GM08714 (cell line): ENCODE measurements around the gene HSDL2.

ENCODE experiments used
- H3K4me3 ChIP-seq: fragments of 200-500 bp; sonication (Bioruptor generic); 2 replicates; pipeline ENCODE4 v1.5.1; 2014; ENCODE audit warnings: mild to moderate bottlenecking, low read length, inconsistent platforms
- ZNF274 ChIP-seq: IDR thresholded peaks from 2 replicates; pipeline ENCODE4 v1.6.1; 2012; ENCODE audit warnings: mild to moderate bottlenecking, low read depth, low read length

Gene HSDL2

DNA sequence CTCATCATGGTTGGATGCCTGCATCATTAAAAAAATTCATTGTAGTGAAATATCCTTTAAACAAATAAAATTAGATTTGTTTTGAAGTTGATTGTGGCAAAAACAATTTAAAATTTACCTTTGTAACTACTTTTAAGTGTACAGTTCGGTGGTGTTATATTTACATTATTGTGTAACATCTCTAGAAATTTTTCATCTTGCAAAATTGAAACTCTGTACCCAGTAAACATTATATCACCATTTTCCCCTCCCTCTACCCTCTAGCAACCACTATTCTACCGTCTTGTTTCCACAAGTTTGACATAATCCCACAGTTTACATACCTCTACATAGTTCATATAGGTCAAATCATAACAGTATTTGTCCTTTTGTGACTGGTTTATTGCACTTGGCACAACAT is 104.7 kb downstream of the HSDL2 start:
- no peak for TF ChIP-seq ZNF274
- no peak overlapping the region for H3K4me3 ChIP-seq

DNA sequence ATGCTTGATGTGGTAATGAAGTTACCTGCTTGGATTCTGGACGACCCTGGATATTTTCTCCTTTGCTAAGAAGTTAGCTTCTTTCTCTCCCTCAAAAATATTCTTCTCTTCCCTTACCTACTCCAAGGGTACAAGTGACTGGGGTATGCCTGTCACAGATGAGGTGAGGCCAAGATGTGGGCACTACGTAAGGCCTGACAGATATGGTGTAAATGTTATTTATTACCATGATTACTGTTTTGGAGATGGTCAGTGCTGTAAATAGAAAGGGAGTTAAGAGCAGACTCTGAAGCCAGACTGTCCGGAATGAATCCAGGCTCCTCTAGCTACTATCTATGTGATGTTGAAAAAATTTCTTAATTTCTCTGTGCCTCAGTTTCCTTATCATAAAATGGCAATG is 105.7 kb downstream of the HSDL2 start:
- H3K4me3 ChIP-seq, result peak overlapping the region; percentile 78; the same call in 1 of the 2 replicates
- TF ChIP-seq ZNF274, result no peak

DNA sequence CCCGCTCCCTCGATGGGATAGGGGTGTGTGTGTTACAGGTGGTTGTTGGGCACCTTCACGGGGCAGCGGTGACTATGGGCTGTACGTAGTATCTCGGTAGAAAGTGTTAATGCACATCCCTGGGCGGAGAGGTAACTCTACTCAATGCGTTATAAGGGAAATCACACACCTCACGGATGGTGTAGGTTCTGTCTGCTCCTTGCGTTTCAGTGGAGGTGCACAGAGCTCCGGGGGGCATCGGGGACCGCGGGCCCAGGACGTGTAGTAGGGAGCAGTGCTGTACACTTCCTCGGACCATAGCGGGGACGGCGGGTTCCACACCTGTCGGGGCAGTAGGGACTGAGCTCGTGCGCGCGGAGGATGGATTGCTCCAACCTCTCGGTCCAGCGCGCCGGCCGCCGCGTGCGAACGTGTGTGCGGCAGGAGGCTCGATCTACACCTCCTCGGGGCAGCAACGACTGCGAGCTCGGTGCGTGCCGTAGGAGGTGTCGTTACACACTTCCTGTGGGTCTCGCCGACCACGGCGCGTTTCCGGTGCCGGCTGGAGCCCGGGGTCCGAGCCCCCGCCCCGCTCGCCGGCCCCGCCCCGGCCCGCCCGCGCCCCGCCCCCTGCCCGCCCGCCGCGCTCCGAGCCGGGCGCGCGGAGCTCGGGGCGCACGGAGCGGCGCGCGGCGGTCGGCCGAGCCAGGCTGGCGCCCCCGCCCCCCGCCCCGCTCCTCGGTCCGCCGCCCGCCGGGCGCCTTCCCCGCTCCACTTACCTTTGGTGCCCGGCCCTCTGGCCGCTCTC is 106.5 kb downstream of the HSDL2 start, which contains the start of gene KIAA1958:
Gene KIAA1958, plus strand, starts transcription at position 607 of the 787 bp plus-strand sequence. CDS start 87,254 bp downstream, outside the sequence.
- TF ChIP-seq ZNF274, result no peak
- peak within 1 kb of the TSS; percentile 91 for H3K4me3 ChIP-seq

DNA sequence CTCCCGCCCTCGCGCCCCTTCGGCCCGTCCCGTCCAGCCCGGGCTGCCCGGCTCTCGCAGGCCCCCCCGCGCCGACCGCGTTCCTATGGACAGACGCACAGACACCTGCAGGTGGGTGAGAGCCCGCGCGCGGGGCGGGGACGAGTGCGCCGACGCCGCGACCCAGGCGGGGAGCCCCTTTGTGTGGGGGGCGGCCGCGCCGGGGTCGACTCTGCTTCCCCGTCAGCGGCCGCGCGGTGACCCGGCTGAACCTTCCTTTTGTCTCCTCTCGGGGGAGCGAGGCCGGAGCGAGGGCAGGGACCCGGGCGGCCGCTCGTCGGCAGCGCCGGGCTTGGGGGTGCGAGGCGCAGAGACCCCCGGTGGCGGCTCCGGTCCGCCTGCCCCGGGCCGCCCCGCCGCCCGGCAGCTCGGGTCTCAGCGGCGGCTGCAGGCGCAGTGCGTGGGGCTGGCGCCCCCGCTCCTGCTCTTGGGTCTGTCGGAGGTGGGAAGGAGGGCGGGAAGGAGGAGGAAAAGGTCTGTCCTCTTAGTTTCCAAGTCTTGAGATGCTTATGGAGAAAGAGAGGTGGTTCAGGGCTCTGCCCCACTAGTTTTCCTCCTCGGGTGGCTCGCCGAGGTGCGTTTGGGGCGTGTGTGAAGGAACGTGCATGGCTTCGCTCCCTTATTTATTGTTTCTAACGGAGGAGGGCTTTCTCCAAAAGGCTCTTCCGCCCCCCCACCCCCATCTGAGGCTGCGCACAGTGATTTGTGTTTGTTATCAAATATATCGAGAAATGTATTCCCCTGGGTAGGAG is 107.3 kb downstream of the HSDL2 start:
- no peak for TF ChIP-seq ZNF274
- H3K4me3 ChIP-seq, result peak overlapping the region; percentile 91

DNA sequence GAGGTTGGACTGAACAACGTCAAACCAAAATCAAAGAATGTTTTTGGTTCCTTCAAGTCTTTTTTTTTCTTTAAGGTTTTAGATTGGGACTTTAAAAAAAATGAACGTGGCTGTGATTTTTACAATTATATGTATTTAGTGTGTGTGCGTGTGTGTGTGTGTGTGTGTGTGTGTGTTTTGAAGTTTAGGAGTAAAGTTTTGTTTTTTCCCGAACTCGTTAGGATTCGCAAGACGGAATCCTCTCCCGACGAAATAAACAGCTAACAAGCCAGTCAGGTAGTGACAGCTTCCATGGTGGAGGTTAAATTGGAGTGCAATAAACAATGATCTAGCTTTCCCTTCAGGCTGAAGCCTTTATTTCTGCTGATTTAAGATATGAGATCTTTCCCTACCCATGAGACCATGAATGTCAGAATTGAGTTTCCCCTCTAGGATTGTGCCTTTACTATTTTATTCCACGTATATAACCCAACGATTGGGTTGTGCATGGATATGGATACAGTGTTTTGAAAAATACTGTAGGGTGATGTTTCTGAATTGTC is 108.0 kb downstream of the HSDL2 start:
- TF ChIP-seq ZNF274, result no peak
- H3K4me3 ChIP-seq, result peak overlapping the region; percentile 91

DNA sequence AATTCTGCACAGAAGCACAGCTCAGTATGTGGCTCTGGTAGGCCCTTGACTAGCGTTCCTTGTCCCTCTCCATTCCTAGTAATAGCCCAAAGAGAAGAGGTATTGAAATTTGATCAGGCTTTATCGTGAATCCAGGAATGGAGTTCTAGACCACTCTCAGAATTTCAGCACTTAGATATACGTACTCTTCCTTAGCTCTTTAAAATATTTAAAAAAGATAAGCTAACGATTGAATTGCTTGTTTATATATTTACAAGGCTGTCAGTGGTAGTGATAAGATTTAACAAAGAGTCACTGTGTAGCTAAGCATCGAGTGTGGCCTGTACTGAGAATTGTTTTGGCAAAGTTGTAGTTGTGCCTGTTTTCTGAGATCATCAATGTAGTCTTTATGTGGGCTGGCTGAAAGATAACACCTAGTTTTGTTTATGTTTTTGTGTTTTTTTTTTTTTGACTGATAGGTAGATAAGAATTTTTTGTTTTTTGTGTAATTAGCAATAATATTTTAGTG is 109.2 kb downstream of the HSDL2 start:
- TF ChIP-seq ZNF274, result no peak
- no peak overlapping the region for H3K4me3 ChIP-seq

DNA sequence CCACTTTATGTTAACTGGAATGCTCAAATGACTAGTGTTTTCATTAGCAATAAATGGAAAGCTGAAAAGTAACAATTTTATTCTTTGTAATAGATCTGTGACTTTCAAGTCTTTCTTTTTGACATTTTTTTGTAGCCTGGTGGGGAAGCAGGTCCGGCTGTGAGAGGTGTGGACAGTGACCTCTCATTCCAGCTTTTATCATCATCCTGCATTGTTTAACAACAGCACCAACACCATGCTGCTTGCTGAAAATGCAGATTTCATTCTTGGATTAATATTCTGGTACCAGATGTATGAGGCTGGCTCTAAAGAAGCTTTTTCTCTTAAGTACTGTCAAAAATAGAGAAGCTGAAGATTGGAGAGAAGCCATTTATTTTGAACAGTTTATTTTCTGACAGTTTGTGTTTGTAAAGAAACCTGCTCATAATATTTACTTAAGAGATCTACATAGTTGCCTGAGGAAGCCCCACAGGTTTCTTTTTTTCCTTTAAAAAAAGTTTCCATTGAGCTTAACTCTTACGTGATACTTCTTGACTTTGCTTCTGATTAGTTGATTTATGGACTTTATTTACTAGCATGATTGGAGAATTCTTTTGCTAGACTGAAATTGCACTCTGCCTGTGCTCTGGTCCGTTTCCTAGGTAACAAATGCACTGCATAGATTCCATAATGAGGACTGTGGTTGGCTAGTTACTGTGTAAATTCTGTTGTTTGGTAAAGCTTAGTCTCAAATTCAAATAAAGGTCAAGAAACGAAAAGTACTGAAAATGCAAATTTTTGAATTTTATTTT is 110.2 kb downstream of the HSDL2 start:
- H3K4me3 ChIP-seq, result no peak overlapping the region
- TF ChIP-seq ZNF274, result no peak

DNA sequence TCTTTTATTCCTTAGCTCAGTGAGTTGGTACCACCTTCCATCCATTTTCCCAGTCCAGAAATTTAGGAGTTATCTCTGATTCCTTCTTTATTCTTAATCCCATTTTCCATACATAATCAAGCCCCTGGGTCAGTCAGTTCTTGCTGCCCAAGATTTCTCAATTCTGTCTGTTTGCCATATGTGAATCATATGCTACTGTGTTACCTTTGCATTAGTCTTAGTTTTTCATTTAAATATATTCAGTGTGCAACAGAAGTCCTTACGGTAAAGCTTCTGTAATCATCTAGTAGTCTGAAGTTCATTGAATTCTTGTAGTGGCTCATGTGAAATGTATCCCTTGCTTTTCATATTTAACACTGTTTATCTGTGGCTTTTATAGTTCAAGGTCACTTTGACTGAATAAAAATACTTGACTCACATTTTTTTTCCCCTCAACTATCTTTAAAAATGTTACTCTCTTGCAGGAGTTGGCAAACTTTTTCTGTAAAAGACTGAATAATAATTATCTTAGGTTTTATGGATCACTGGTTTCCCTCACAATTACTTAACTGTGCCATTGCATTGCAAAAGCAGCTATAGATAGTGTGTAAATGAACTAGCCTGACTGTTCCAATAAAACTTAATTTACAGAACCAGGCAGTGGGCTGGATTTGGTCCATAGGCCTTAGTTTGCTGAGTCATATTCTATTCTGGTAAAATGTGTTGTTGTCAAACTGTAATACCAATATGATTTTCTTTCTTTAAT is 113.7 kb downstream of the HSDL2 start:
- TF ChIP-seq ZNF274, result no peak
- H3K4me3 ChIP-seq, result no peak overlapping the region

DNA sequence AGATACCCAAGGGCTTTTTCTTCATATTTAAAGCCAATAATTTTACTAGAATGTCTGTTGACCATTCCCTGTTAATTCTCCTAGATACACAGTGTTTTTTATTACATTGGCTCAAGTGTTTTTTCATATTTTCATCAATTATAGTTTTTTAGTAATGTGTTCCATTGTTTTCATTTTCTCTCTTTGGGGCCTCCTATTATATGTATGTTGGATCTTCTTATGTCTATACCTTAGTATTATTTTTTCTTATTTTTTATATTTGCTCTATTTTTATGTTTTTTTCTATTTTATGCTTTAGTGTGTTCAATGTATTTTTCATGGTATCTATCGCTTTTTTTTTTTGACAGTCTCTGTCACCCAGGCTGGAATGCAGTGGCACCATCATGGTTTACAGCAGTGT is 114.2 kb downstream of the HSDL2 start:
- no peak for TF ChIP-seq ZNF274

DNA sequence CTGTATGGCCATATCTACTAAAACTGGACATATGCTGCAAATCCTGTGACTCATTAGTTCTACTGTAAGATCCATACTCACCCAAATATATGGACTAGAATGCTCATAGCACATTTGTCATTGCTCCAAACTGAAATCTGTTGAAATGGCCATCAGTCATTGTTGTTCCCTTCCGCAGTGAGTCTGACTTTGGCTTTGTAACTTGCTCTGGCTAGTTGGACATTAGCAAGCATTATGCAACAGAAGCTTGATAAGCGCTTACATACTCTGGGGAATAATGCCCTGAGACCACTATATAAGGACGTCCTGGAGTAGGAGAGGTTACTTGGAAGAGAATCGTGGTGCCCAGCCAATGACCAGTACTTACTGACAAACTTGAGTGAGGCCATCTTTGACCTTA is 115.7 kb downstream of the HSDL2 start:
- no peak for TF ChIP-seq ZNF274

More for the DNA sequence above, 114.2 kb downstream of the HSDL2 start:
- no peak overlapping the region for H3K4me3 ChIP-seq

DNA sequence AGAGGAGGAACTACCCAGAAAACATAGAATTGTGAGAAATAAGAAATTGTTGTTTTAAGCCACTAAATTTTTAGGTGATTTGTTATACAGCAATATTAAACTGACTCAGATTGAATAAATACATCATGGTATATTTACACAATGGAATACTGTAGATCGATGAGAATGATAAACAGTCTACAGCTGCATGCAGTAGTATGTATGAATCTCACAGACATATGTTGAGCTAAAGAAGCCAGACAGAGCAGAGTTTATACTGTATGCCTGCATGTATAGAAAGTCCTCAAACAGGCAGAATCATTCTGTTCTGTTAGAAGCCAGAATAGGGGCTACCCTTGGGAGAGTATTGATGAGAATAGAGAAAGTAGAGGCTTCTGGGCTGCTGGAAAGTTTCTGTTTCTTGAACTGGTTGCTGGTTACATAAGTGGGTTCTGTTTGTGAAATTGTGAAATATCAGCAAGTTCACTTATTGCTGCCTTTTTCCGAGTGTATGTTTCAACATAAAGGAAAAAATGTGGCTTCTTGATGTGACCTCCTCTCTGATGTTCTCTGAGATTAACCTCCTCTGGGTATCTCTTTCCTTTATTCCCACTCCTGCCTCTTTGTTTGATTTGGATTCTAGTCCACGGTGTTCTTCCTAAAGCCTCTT is 116.3 kb downstream of the HSDL2 start:
- H3K4me3 ChIP-seq, result no peak overlapping the region
- no peak for TF ChIP-seq ZNF274

More for the DNA sequence above, 115.7 kb downstream of the HSDL2 start:
- H3K4me3 ChIP-seq, result no peak overlapping the region

DNA sequence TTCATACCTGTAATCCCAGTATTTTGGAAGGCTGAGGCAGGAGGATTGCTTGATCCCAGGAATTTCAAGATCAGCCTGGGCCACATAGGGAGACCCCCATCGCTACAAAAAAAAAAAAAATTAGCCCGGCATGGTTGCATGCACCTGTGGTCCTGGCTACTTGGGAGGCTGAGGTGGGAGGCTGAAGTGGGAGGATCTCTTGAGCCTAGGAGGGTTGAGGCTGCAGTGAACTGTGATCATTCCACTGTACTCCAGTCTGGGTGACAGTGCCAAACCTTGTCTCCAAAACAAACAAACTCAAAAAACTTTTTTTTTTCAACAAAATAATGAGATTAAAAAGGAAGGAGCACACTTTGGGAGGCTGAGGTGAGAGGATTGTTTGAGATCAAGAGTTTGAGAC is 120.9 kb downstream of the HSDL2 start:
- no peak for TF ChIP-seq ZNF274

DNA sequence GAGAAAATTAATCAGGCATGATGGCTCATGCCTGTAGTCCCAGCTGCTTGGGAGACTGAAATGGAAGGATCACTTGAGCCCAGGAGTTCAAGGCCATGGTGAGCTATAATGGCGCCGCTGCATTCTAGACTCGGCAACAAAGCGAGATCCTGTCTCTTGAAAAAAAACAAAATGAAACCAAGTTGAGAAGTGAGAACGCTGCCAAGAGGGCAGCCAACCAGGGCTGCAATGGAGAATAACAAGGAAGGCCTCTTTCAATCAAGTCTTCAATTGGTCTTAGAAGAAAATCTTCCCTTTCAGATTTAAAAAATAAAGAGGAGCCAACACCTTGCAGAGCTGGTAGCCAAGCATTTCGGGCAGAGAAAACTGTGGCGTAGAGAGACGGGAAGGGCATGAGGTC is 121.4 kb downstream of the HSDL2 start:
- H3K4me3 ChIP-seq, result no peak overlapping the region
- no peak for TF ChIP-seq ZNF274

More for the DNA sequence above, 120.9 kb downstream of the HSDL2 start:
- H3K4me3 ChIP-seq, result no peak overlapping the region
